Activated CD4-positive, alpha-beta T cell treated with anti-CD3 and anti-CD28 coated beads for 48 hours (primary cell): ENCODE data around the gene KLC1.

Experiments used
- DNase-seq: peaks from one replicate; pipeline ENCODE4 v3.0.0-alpha.2; 2020

KLC1 gene

GRCh38 chr14:103705504-103706284, 76.7 kb downstream of the KLC1 start:
- DNase-seq = no peak

GRCh38 chr14:103706551-103707328, 77.7 kb downstream of the KLC1 start:
- no peak for DNase-seq

- no peak for DNase-seq
Measured at GRCh38 chr14:103707329-103708263, 78.6 kb downstream of the KLC1 start.

- DNase-seq = no peak
Measured at GRCh38 chr14:103708750-103709187, 79.8 kb downstream of the KLC1 start.

- no peak for DNase-seq
Measured at GRCh38 chr14:103709814-103710213, 80.8 kb downstream of the KLC1 start.

- no peak for DNase-seq
Measured at GRCh38 chr14:103710771-103711377, 81.9 kb downstream of the KLC1 start.

- no peak for DNase-seq
Measured at GRCh38 chr14:103711516-103712431, 82.8 kb downstream of the KLC1 start.

- no peak for DNase-seq
Measured at GRCh38 chr14:103712633-103713247, 83.7 kb downstream of the KLC1 start.

- no peak for DNase-seq
Measured at GRCh38 chr14:103713304-103714062, 84.5 kb downstream of the KLC1 start.

GRCh38 chr14:103714063-103714724, 85.2 kb downstream of the KLC1 start:
- DNase-seq = no peak

- peak; percentile 100 for DNase-seq
Measured at GRCh38 chr14:103715052-103716000, 86.3 kb downstream of the KLC1 start, which contains the start of the genes XRCC3 and ZFYVE21. TSS of gene XRCC3 (minus strand) at chr14:103715451. CDS start at chr14:103711087, 4,364 bp downstream. TSS of gene ZFYVE21 (plus strand) at chr14:103715810. CDS start at chr14:103715842, 32 bp downstream.

GRCh38 chr14:103716091-103716801, 87.2 kb downstream of the KLC1 start:
- no peak for DNase-seq

- DNase-seq = no peak
Measured at GRCh38 chr14:103716899-103717411, 87.9 kb downstream of the KLC1 start.

- no peak for DNase-seq
Measured at GRCh38 chr14:103718572-103718971, 89.6 kb downstream of the KLC1 start.

GRCh38 chr14:103719751-103720150, 90.7 kb downstream of the KLC1 start:
- DNase-seq = no peak

- peak; percentile 65 for DNase-seq
Measured at GRCh38 chr14:103721334-103722120, 92.5 kb downstream of the KLC1 start.
